Measurements from ENCODE around the gene MYOM1.

Gene MYOM1

GRCh38 chr18:3117493-3118192 lies 102.1 kb downstream of the MYOM1 start:
- H3K27me3 ChIP-seq (ENCODE audit: insufficient read depth, low read length): peaks cover 3% of the 10 kb centered on the region
- no peaks in the 10 kb centered on the region for H3K36me3 ChIP-seq (ENCODE audit: insufficient read depth, low read length)
- no peaks in the 10 kb centered on the region for H3K4me1 ChIP-seq (ENCODE audit: insufficient read depth, low read length)
- no peaks in the 10 kb centered on the region for H3K9me3 ChIP-seq (ENCODE audit: low read length)
- no peak overlapping the region for H3K4me3 ChIP-seq (ENCODE audit: low read length)
- no peak overlapping the region for H2AFZ ChIP-seq (ENCODE audit: low read depth, low read length)

GRCh38 chr18:3115447-3116030 lies 104.2 kb downstream of the MYOM1 start:
- no peak overlapping the region for H3K4me3 ChIP-seq (ENCODE audit: low read length)
- no peaks in the 10 kb centered on the region for H3K4me1 ChIP-seq (ENCODE audit: insufficient read depth, low read length)

DNA sequence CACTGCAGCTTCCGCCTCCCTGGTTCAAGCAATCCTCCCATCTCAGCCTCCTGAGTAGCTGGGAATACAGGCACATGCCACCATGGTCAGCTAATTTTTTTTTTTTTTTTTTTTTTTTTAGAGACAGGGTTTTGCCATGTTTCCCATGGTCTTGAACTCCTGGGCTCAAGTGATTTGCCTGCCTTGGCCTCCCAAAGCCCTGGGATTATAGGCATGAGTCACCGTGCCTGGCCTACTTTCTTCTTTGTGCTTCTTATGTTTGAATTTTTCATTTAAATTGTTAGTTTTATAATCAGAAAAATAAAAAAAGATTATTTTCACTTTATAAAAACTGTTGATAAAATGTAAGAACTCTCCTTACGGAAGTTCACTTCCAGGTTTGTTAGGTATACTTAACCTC lies 105.3 kb downstream of the MYOM1 start:
- H2AFZ ChIP-seq (ENCODE audit: low read depth, low read length): no peak overlapping the region
- H3K27me3 ChIP-seq (ENCODE audit: insufficient read depth, low read length): peaks cover 3% of the 10 kb centered on the region
- H3K9me3 ChIP-seq (ENCODE audit: low read length): no peaks in the 10 kb centered on the region
- no peaks in the 10 kb centered on the region for H3K36me3 ChIP-seq (ENCODE audit: insufficient read depth, low read length)
- H3K4me3 ChIP-seq (ENCODE audit: low read length): no peak overlapping the region
- H3K4me1 ChIP-seq (ENCODE audit: insufficient read depth, low read length): no peaks in the 10 kb centered on the region

More at GRCh38 chr18:3115447-3116030, 104.2 kb downstream of the MYOM1 start:
- Histone ChIP-seq H2AFZ (ENCODE audit: low read depth, low read length) (no peak overlapping the region), H3K27me3 (ENCODE audit: insufficient read depth, low read length) (peaks cover 3% of the 10 kb centered on the region), H3K36me3 (ENCODE audit: insufficient read depth, low read length) (no peaks in the 10 kb centered on the region), H3K9me3 (ENCODE audit: low read length) (no peaks in the 10 kb centered on the region)

DNA sequence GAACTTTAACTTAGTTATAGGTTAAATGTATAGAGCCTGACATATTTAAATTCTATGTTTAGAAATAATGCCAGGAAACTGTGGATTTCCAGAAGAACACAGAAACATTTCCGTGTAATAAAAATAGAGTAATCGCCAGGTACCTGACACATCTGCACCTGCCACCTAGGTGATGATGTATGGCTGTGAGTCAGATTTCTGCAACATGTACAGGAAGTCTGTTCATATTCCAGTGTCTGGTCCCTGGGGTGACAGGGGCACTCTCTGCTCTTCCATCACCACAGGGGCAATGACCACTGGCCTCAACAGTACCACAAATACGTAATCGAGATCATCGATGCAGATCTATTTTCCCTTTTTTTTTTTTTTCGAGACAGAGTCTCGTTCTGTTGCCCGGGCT lies 105.7 kb downstream of the MYOM1 start:
- no peak overlapping the region for H2AFZ ChIP-seq (ENCODE audit: low read depth, low read length)
- no peaks in the 10 kb centered on the region for H3K9me3 ChIP-seq (ENCODE audit: low read length)
- peaks cover 3% of the 10 kb centered on the region for H3K27me3 ChIP-seq (ENCODE audit: insufficient read depth, low read length)
- no peaks in the 10 kb centered on the region for H3K36me3 ChIP-seq (ENCODE audit: insufficient read depth, low read length)
- no peaks in the 10 kb centered on the region for H3K4me1 ChIP-seq (ENCODE audit: insufficient read depth, low read length)
- no peak overlapping the region for H3K4me3 ChIP-seq (ENCODE audit: low read length)

DNA sequence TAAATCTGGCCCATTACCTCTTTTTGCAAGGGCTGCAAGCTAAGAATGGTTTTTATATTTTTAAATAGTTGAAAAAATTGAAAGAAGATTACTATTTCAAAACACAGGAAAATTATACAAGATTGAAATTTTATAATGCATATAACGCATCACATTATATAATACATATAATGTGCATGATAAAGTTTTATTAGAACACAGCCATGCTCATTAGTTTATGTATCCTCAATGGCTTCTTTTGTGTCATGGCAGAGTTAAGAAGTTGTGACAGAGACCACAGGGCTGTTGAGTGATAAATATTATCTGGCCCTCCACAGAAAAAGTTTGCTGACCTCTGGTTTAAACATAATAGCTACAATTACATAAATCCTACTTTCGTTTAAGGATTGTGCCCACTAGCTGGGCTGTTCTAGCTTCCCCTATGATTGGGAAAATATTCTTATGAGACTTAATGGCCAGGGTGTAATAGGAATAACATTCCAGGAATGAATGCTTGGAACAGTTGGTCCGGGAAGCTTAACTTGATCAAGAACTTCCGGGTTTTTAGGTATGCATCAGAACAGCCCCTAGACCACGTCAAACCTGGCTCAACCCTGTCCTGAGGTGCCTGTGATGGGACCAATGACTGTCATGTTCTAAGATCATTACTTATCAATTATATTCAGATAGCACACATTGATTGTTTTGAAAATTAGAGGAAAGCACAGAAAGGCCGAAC lies 108.1 kb downstream of the MYOM1 start:
- no peaks in the 10 kb centered on the region for H3K9me3 ChIP-seq (ENCODE audit: low read length)
- no peak overlapping the region for H3K4me3 ChIP-seq (ENCODE audit: low read length)
- H3K36me3 ChIP-seq (ENCODE audit: insufficient read depth, low read length): no peaks in the 10 kb centered on the region
- H2AFZ ChIP-seq (ENCODE audit: low read depth, low read length): no peak overlapping the region
- H3K4me1 ChIP-seq (ENCODE audit: insufficient read depth, low read length): no peaks in the 10 kb centered on the region
- H3K27me3 ChIP-seq (ENCODE audit: insufficient read depth, low read length): no peaks in the 10 kb centered on the region

DNA sequence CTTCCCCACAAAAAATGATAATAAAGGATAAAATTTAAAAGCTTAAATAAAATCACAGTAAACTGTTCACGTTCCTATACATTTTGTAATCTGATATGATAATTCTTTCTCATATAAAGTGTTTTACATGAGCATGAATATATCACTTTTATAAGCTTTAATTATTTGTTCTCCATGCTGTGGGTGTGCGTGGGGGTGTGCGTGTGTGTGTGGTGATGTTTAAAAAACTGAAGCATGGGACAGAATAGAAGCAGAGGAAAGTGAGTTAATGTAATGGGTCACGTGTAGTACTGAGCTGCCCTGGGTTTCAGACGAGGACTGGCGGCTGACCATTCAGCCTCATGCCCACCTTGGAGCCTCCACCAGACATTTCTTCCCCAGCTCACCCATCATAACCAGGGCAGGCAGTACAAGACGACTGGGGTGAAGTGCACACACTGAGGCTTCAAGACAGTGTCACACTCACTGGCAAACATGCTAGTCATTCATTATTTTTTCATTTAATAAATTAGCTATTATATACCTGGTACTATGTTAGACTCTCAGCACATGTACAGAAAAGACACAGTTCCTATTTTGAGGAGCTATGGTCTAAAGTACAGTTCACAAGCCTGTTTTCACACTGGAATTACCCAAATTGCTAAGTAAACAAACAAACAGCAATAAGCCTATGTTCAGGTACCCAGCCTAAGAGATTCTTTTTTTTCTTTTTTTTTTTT lies 109.6 kb downstream of the MYOM1 start:
- Histone ChIP-seq H3K27me3 (ENCODE audit: insufficient read depth, low read length) (no peaks in the 10 kb centered on the region), H3K4me1 (ENCODE audit: insufficient read depth, low read length) (no peaks in the 10 kb centered on the region), H3K36me3 (ENCODE audit: insufficient read depth, low read length) (no peaks in the 10 kb centered on the region), H3K9me3 (ENCODE audit: low read length) (no peaks in the 10 kb centered on the region), H3K4me3 (ENCODE audit: low read length) (no peak overlapping the region), H2AFZ (ENCODE audit: low read depth, low read length) (no peak overlapping the region)

GRCh38 chr18:3107740-3108151 lies 112.0 kb downstream of the MYOM1 start:
- Histone ChIP-seq H3K27me3 (ENCODE audit: insufficient read depth, low read length) (no peaks in the 10 kb centered on the region), H3K4me1 (ENCODE audit: insufficient read depth, low read length) (no peaks in the 10 kb centered on the region), H2AFZ (ENCODE audit: low read depth, low read length) (no peak overlapping the region), H3K36me3 (ENCODE audit: insufficient read depth, low read length) (no peaks in the 10 kb centered on the region), H3K4me3 (ENCODE audit: low read length) (no peak overlapping the region), H3K9me3 (ENCODE audit: low read length) (no peaks in the 10 kb centered on the region)

- Histone ChIP-seq H3K9me3 (ENCODE audit: low read length) (no peaks in the 10 kb centered on the region), H3K36me3 (ENCODE audit: insufficient read depth, low read length) (no peaks in the 10 kb centered on the region), H2AFZ (ENCODE audit: low read depth, low read length) (no peak overlapping the region), H3K4me1 (ENCODE audit: insufficient read depth, low read length) (no peaks in the 10 kb centered on the region), H3K4me3 (ENCODE audit: low read length) (no peak overlapping the region), H3K27me3 (ENCODE audit: insufficient read depth, low read length) (no peaks in the 10 kb centered on the region)
Observed at GRCh38 chr18:3104190-3105054, 115.3 kb downstream of the MYOM1 start.

- Histone ChIP-seq H3K27me3 (ENCODE audit: insufficient read depth, low read length) (no peaks in the 10 kb centered on the region), H3K9me3 (ENCODE audit: low read length) (no peaks in the 10 kb centered on the region), H3K36me3 (ENCODE audit: insufficient read depth, low read length) (no peaks in the 10 kb centered on the region), H2AFZ (ENCODE audit: low read depth, low read length) (no peak overlapping the region), H3K4me1 (ENCODE audit: insufficient read depth, low read length) (no peaks in the 10 kb centered on the region), H3K4me3 (ENCODE audit: low read length) (no peak overlapping the region)
Observed at GRCh38 chr18:3103576-3103975, 116.2 kb downstream of the MYOM1 start.

- Histone ChIP-seq H2AFZ (ENCODE audit: low read depth, low read length) (no peak overlapping the region), H3K9me3 (ENCODE audit: low read length) (no peaks in the 10 kb centered on the region), H3K36me3 (ENCODE audit: insufficient read depth, low read length) (no peaks in the 10 kb centered on the region), H3K27me3 (ENCODE audit: insufficient read depth, low read length) (no peaks in the 10 kb centered on the region), H3K4me1 (ENCODE audit: insufficient read depth, low read length) (no peaks in the 10 kb centered on the region), H3K4me3 (ENCODE audit: low read length) (no peak overlapping the region)
Observed at GRCh38 chr18:3102983-3103382, 116.8 kb downstream of the MYOM1 start.

DNA sequence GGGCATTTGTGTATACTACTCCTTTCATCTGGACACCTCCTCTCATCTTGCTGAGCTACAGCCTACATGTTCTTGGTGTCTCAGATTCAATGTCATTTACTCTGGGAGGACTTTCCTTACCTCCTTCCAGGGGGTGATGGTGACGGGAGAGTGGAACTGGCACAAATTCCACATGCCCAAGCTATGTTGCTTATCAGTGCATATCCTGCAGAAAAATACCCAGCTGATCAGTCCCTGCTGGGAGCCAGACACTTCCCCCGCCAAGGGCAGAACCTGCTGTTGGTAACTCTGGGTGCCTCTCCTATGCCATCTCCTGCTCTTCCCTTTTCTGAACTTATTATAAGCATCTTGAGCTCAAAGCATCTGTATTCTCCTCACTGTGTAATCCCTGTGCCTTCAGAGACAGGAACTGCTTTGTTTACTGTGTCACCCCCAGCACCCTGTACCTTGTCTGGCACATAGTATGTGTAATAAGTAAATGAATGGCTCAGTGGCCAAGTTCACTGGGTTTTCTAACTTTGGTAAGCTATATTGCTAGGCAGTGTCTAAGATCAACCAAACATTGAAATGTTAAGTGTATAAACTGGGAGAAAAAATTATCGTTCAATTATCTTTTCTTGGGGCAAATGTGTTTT lies 119.2 kb downstream of the MYOM1 start:
- Histone ChIP-seq H3K4me1 (ENCODE audit: insufficient read depth, low read length) (no peaks in the 10 kb centered on the region), H2AFZ (ENCODE audit: low read depth, low read length) (no peak overlapping the region), H3K9me3 (ENCODE audit: low read length) (no peaks in the 10 kb centered on the region), H3K27me3 (ENCODE audit: insufficient read depth, low read length) (no peaks in the 10 kb centered on the region), H3K4me3 (ENCODE audit: low read length) (no peak overlapping the region), H3K36me3 (ENCODE audit: insufficient read depth, low read length) (no peaks in the 10 kb centered on the region)

GRCh38 chr18:3099327-3099726 lies 120.4 kb downstream of the MYOM1 start:
- Histone ChIP-seq H2AFZ (ENCODE audit: low read depth, low read length) (no peak overlapping the region), H3K4me3 (ENCODE audit: low read length) (no peak overlapping the region), H3K36me3 (ENCODE audit: insufficient read depth, low read length) (no peaks in the 10 kb centered on the region), H3K4me1 (ENCODE audit: insufficient read depth, low read length) (no peaks in the 10 kb centered on the region), H3K27me3 (ENCODE audit: insufficient read depth, low read length) (no peaks in the 10 kb centered on the region), H3K9me3 (ENCODE audit: low read length) (no peaks in the 10 kb centered on the region)

Measured in neuron (in vitro differentiated cells).